Effector CD4-positive, alpha-beta T cell (primary cell): ENCODE results near the gene ZC3H8.

Experiments
- DNase-seq: peaks from one replicate; pipeline ENCODE4 v3.0.0-alpha.2; 2020

The ZC3H8 gene

GRCh38 chr2:112194482-112194881, 60.4 kb downstream of the ZC3H8 start:
- DNase-seq, result no peak

- no peak for DNase-seq
These were observed 60.8 kb downstream of the ZC3H8 start for GRCh38 chr2:112194028-112194427.

- DNase-seq, result no peak
These were observed 65.8 kb downstream of the ZC3H8 start for GRCh38 chr2:112189001-112189556.

DNA sequence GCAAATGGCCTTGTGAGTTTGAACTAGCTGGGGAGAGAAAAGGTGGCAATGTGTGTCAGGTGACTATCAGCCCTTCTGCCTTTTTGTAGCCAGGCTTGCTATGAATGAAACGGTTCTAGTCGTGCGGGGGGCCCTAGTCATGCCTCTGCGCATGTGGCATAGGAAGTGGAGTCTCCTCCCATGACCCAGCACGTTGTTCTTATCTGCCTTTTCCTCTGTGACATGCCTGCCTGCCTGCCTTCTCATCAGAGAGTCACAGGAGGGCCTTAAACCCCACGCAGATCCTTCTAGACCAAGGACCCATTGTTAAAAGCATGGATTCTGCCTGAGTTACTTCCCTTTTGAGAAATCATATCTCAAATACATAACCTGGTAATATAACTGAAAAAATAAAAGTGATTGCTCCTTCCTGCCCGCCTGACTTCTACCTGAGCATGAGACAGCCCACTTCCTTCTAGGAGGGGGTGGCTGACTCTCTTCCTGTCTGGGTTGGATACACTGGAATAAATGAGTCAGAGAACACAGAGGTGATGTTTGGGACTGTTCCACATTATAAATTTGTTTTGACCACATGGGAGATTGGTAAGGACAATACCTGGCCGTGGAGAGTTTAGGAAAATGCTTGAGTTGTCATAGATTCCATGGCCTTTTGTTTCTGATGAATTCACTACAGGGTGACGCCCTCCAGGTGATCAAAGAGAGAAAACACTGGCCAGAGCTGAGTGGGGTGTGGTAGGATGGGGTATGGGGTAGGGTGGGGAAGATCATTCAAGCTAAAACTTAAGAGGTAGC, 66.8 kb downstream of the ZC3H8 start:
- peak; percentile 70 for DNase-seq

- no peak for DNase-seq
These were observed 67.7 kb downstream of the ZC3H8 start for GRCh38 chr2:112187046-112187715.

DNA sequence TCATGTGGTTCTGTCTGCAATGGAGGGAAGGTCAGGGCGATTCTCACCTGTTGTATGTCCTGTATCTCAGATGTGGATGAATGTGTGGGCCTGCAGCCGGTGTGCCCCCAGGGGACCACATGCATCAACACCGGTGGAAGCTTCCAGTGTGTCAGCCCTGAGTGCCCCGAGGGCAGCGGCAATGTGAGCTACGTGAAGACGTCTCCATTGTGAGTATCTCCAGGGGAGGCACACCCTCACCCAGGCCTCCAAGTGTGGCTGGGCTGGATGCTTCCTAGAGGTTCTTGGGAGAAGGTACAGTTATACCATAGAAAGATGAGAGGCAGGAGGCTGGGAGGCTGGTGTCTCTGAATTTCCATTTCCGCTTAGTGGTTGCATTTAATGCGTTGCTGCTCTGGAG, 69.7 kb downstream of the ZC3H8 start:
- no peak for DNase-seq

- no peak for DNase-seq
These were observed 70.7 kb downstream of the ZC3H8 start for GRCh38 chr2:112184121-112184520.

DNA sequence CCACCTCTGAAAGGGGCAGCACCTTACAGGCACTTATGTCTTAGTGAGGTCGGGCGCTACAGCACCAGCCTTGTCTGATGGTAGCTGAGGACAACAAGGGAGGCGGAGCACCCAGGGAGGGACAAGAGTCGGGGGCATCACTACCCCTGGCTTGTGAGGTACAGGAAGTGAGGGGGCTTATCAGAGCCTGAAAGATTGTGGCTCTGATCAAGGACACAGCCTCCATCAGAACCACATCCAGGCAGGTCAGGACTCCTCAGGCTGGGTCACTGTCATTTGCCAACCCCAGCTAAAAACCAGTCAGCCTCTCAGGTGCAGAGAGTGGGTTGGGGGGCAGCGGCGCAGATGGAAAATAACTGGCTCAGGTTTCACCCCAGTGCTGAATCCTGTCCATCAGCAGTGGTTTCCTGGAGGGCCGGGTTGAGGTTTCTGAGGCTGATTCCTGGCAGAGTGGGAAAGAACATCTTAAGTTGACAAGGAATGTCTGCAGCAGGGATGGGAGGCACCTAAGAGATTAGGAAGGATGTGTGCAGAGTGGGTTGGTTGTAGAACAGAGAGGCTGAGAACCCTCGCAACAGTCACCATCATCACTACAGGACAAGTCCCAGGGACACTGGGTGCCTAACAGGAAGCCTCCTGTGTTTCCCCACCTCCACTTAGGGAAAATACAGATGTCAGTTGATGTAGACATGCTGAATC, 71.4 kb downstream of the ZC3H8 start:
- DNase-seq, result no peak

- peak; percentile 54 for DNase-seq
These were observed 72.2 kb downstream of the ZC3H8 start for GRCh38 chr2:112182581-112183034.

DNA sequence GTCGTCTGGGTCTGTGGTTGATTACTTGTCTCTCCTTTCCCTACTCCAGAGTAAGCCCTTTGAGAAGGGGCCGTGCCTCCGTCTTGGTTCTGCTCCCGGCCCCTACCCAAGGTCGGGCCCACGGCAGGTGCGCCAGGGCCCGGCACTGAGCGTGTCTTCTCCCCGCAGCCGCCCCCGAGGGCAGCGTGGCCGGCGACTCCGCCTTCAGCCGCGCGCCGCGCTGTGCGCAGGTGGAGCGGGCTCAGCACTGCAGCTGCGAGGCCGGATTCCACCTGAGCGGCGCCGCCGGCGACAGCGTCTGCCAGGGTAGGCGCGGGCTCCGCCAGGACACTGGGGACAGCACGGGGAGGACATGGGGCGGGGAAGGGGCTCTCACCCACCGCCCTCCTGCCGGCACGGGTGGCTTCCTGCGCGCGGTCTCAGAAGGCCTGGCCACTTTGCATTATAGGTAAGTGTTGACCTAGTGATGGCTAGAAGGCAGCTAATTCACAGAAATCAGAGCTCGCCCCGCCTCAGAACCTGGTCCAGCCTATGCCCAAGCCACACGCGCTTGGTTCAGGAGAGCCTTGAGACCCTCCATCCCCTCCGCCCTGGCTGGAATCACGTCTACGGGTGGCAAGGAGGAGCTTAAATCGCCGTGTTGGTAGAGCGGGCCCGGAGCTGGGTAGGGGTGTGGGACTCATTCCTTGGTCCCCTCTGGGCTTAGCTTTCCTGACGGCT, 73.1 kb downstream of the ZC3H8 start:
- DNase-seq, result peak; percentile 59

DNA sequence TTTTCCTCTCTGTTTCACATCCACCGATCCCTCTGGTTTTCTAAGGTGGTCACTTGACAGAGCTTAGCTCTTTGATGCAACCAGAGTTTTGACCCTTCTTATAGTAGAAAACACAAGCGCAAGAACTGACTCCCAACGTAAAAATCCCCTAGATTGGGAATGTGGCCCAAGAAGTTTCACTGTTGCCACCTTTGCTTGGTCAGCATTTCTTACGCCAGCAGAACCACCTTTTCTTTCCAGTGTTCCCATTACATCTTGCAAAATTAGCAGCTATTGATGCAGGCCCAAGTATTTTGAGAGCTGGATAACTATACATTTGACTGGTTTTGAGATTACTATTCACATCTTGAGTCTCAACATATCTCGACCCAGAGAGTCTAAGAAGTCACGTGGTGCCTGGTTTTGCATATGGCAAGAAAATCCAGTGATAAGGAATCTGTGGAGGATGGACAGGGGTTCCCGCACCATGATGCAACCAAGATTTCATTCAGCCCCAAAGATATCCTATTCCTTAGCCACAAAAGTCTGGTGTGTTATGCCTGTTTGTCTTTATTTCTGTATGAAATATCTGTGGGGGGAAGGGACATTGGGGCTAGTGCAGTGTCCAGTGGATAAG, 78.8 kb downstream of the ZC3H8 start:
- DNase-seq, result no peak

DNA sequence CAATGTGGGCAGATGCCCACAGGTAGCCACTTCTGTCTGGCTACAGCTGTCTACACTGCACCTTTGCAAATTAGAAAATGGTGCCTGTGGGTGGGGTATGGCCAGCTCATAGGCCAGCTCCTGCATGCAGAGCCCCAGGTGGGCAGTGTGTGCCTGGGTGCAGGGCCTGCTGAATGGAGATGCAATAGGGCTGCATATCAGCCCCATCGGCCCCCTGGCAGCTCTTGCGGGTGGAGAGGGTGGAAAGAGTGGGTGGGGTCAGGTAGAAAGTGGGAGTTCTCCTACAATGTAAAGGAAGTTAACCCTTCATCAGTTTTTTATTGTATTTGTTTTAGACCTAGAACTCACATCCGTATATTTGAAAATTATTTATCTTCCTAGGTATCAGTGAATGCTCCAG, 79.5 kb downstream of the ZC3H8 start:
- no peak for DNase-seq

- DNase-seq, result no peak
These were observed 80.5 kb downstream of the ZC3H8 start for GRCh38 chr2:112174383-112174782.

- DNase-seq, result no peak
These were observed 81.1 kb downstream of the ZC3H8 start for GRCh38 chr2:112173646-112174319.

GRCh38 chr2:112170495-112170894, 84.3 kb downstream of the ZC3H8 start:
- DNase-seq, result no peak

- DNase-seq, result no peak
These were observed 86.3 kb downstream of the ZC3H8 start for GRCh38 chr2:112168422-112169124.

GRCh38 chr2:112166806-112167499, 87.9 kb downstream of the ZC3H8 start:
- no peak for DNase-seq

- DNase-seq, result no peak
These were observed 89.5 kb downstream of the ZC3H8 start for GRCh38 chr2:112165296-112165695.

DNA sequence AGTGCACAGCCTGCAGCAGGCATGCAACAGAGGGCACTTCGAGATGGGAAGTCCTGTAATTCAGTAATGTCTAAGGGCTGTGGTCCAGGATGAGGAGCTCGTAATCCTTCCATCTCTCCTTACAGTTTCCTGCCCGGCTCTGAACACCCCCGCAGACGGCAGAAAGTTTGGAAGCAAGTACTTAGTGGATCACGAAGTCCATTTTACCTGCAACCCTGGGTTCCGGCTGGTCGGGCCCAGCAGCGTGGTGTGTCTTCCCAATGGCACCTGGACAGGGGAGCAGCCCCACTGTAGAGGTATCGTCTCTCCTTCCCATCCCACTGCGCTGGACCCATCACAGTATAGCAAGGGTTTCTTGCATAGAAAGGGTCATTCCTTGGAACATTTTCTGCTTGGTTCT, 90.0 kb downstream of the ZC3H8 start:
- DNase-seq, result no peak

GRCh38 chr2:112163541-112163981, 91.3 kb downstream of the ZC3H8 start:
- no peak for DNase-seq
